ENCODE results near the gene SV2B.
"Not testable (repeated sequence)": the region's sequence is repeated elsewhere in the genome, so short reads cannot be mapped to it uniquely, and the experiment has no call there.

The SV2B gene

GRCh38 chr15:91336687-91337086 lies 236.6 kb downstream of the SV2B start:
- TF ChIP-seq CTCF (IDR thresholded peaks at IDR 0.05) (no peak), ZFX (IDR thresholded peaks at IDR 0.05; ENCODE audit: borderline replicate concordance) (no peak)
- no peak overlapping the region for H3K27ac ChIP-seq

GRCh38 chr15:91338766-91339165 lies 238.7 kb downstream of the SV2B start:
- TF ChIP-seq ZFX (IDR thresholded peaks at IDR 0.05; ENCODE audit: borderline replicate concordance) (no peak), CTCF (IDR thresholded peaks at IDR 0.05) (no peak)
- no peak overlapping the region for H3K27ac ChIP-seq

- H3K27ac ChIP-seq: no peak overlapping the region
- TF ChIP-seq CTCF (IDR thresholded peaks at IDR 0.05) (no peak), ZFX (IDR thresholded peaks at IDR 0.05; ENCODE audit: borderline replicate concordance) (no peak)
These were observed 242.0 kb downstream of the SV2B start for GRCh38 chr15:91342097-91342496.

- not testable (repeated sequence) for H3K27ac ChIP-seq
These were observed 244.9 kb downstream of the SV2B start for GRCh38 chr15:91344912-91345311.

- TF ChIP-seq CTCF (IDR thresholded peaks at IDR 0.05) (no peak), ZFX (IDR thresholded peaks at IDR 0.05; ENCODE audit: borderline replicate concordance) (no peak)
- no peak overlapping the region for H3K27ac ChIP-seq
These were observed 245.7 kb downstream of the SV2B start for GRCh38 chr15:91345736-91346135.

GRCh38 chr15:91346259-91346658 lies 246.2 kb downstream of the SV2B start:
- H3K27ac ChIP-seq: no peak overlapping the region

GRCh38 chr15:91348752-91349500 lies 248.9 kb downstream of the SV2B start:
- no peak for TF ChIP-seq CTCF (IDR thresholded peaks at IDR 0.05)
- H3K27ac ChIP-seq: no peak overlapping the region

More at GRCh38 chr15:91346259-91346658, 246.2 kb downstream of the SV2B start:
- no peak for TF ChIP-seq CTCF (IDR thresholded peaks at IDR 0.05)

Measured in 22Rv1 (cell line).